ENCODE results near the gene FBN1.

DNA sequence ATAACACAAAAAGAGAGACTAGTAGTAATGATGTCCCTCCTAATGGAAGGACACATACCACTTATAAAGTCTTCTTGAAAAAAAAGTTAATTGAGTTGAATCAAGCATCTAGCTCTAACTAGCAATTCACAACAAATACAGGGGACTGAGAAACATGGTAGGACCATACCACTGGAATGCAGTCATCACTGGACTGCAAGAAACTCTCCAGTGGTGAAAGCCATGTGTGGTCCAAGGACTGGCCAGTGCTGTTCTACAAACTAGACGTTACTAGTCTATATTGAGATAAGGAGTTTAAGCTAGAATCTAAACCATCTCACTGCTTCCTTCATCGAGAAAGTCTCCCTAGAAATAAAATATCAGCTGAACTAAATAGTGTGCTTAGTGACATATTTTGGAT, 16.7 kb downstream of the FBN1 start:
- TF ChIP-seq, protein P1, sequence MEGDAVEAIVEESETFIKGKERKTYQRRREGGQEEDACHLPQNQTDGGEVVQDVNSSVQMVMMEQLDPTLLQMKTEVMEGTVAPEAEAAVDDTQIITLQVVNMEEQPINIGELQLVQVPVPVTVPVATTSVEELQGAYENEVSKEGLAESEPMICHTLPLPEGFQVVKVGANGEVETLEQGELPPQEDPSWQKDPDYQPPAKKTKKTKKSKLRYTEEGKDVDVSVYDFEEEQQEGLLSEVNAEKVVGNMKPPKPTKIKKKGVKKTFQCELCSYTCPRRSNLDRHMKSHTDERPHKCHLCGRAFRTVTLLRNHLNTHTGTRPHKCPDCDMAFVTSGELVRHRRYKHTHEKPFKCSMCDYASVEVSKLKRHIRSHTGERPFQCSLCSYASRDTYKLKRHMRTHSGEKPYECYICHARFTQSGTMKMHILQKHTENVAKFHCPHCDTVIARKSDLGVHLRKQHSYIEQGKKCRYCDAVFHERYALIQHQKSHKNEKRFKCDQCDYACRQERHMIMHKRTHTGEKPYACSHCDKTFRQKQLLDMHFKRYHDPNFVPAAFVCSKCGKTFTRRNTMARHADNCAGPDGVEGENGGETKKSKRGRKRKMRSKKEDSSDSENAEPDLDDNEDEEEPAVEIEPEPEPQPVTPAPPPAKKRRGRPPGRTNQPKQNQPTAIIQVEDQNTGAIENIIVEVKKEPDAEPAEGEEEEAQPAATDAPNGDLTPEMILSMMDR (IDR thresholded peaks at IDR 0.05): no peak
- TF ChIP-seq POLR2AphosphoS5 (IDR thresholded peaks at IDR 0.05) (no peak), EP300 (IDR thresholded peaks at IDR 0.05; ENCODE audit: low read depth) (no peak), POLR2A (IDR thresholded peaks at IDR 0.05) (no peak)
